HCT116 (cell line): Measurements from ENCODE around the gene HMBS. TPM values are rescaled to one million over a fixed set of nuclear protein-coding genes. Genes with fewer than 3 reads are reported as not detected.

Source experiments
- ATAC-seq: fragments of 200-7000 bp; cut with Tn5 transposase; 2 replicates; pipeline ENCODE4 v1.9.1; 2020; ENCODE audit warnings: mild to moderate bottlenecking, moderate library complexity
- BruUV-seq: library from RNA; stranded (reverse); fragments of 400-500 nt; replicated peaks from 2 replicates; lab custom pipeline; 2021; lab: Mats Ljungman, UMichigan
- CTCF ChIA-PET: fragments of 300-600 bp; sonication (Branson Sonifier 250); formaldehyde crosslinking; loops from one replicate; lab custom pipeline; 2021; ENCODE audit warnings: antibody characterized with exemption; lab: Charles Lee
- POLR2A ChIA-PET: fragments of 300-600, 350-600 bp; sonication (Branson Sonifier 250); formaldehyde crosslinking; loops from one replicate; lab custom pipeline; 2021; ENCODE audit warnings: antibody characterized with exemption; lab: Charles Lee
- RAD21 ChIA-PET, 2 experiments: fragments of 300-600 bp; sonication (Branson Sonifier 250); formaldehyde crosslinking; loops; one replicate each; lab custom pipeline; 2023; ENCODE audit warnings: low total read pairs in 2 of 2; ENCODE audit not compliant: uncharacterized antibody in 2 of 2, unreplicated experiment in 2 of 2, low non-redundant PET in 1 of 2; lab: Charles Lee
- DNase-seq: peaks from one replicate; pipeline ENCODE4 v3.0.0-alpha.2; 2010; ENCODE audit warnings: low read depth, low spot score
- H2AFZ ChIP-seq: fragments of 200-600 bp; shearing (Covaris generic), sonication (generic); 2 replicates; pipeline ENCODE4 v1.6.1; 2017; ENCODE audit warnings: low read depth, mixed run types, mixed read lengths, antibody characterized with exemption, low read length; ENCODE audit not compliant: poor library complexity, severe bottlenecking
- H3K27ac ChIP-seq: 2 replicates; pipeline ENCODE4 v1.5.1; 2012; ENCODE audit warnings: low read depth, low read length
- H3K27me3 ChIP-seq: fragments of 200-600 bp; sonication (generic); 2 replicates; pipeline ENCODE4 v1.6.1; 2016; ENCODE audit warnings: mixed run types, low read length, mixed read lengths; ENCODE audit not compliant: insufficient read depth
- H3K36me3 ChIP-seq, 2 experiments: fragments of 200-500 bp in 1 of 2; fragments of 200-600 bp in 1 of 2; sonication (Bioruptor generic) in 1 of 2; sonication (generic) in 1 of 2; 2 replicates each; pipeline versions ENCODE4 v1.5.1 to v1.6.1; 2014 to 2016; ENCODE audit warnings: low read length in 2 of 2, inconsistent platforms in 1 of 2, mixed read lengths in 1 of 2, mixed run types in 1 of 2; ENCODE audit not compliant: insufficient read depth in 2 of 2, control insufficient read depth in 1 of 2
- H3K4me1 ChIP-seq, 2 experiments: fragments of 200-600 bp in 1 of 2; sonication (generic) in 1 of 2; 2 replicates each; pipeline versions ENCODE4 v1.5.1 to v1.6.1; 2012 to 2017; ENCODE audit warnings: low read length in 2 of 2, inconsistent platforms in 1 of 2, mild to moderate bottlenecking in 1 of 2, mixed read lengths in 1 of 2, mixed run types in 1 of 2, moderate library complexity in 1 of 2; ENCODE audit not compliant: insufficient read depth in 2 of 2, control insufficient read depth in 1 of 2
- H3K4me2 ChIP-seq: fragments of 200-600 bp; sonication (generic); 2 replicates; pipeline ENCODE4 v1.6.1; 2017; ENCODE audit warnings: mixed run types, low read length, mixed read lengths
- H3K4me3 ChIP-seq, 2 experiments: fragments of 200-600 bp in 1 of 2; sonication (generic) in 1 of 2; replicated peaks in 1 of 2; 2 replicates each; pipeline ENCODE4 v1.5.1; 2011 to 2016; ENCODE audit warnings: low read length in 2 of 2, control low read depth in 1 of 2, low read depth in 1 of 2, mild to moderate bottlenecking in 1 of 2, mixed read lengths in 1 of 2, mixed run types in 1 of 2
- H3K79me2 ChIP-seq: fragments of 200-600 bp; sonication (generic); 2 replicates; pipeline ENCODE4 v1.6.1; 2017; ENCODE audit warnings: mild to moderate bottlenecking, mixed run types, low read length, moderate library complexity, mixed read lengths; ENCODE audit not compliant: insufficient read depth
- H3K9ac ChIP-seq: fragments of 200-600 bp; sonication (generic); 2 replicates; pipeline ENCODE4 v1.6.1; 2016; ENCODE audit warnings: low read length, mixed read lengths
- H3K9me2 ChIP-seq: fragments of 200-600 bp; sonication (generic), shearing (Covaris generic); 2 replicates; pipeline ENCODE4 v1.6.1; 2017; ENCODE audit warnings: mixed run types, mild to moderate bottlenecking, moderate library complexity; ENCODE audit not compliant: insufficient read depth
- H3K9me3 ChIP-seq, 2 experiments: fragments of 200-500 bp in 1 of 2; fragments of 200-600 bp in 1 of 2; sonication (Bioruptor generic) in 1 of 2; sonication (generic) in 1 of 2; 2 replicates each; pipeline ENCODE4 v1.6.1; 2014 to 2017; ENCODE audit warnings: low read length in 2 of 2, mixed read lengths in 2 of 2, inconsistent platforms in 1 of 2, low read depth in 1 of 2, mild to moderate bottlenecking in 1 of 2, mixed run types in 1 of 2, moderate library complexity in 1 of 2; ENCODE audit not compliant: control insufficient read depth in 1 of 2, insufficient read depth in 1 of 2
- H4K20me1 ChIP-seq: fragments of 200-600 bp; sonication (generic), shearing (Covaris generic); 2 replicates; pipeline ENCODE4 v1.6.1; 2017; ENCODE audit warnings: mixed run types, mild to moderate bottlenecking, moderate library complexity; ENCODE audit not compliant: insufficient read depth
- EZH2 ChIP-seq: fragments of 200-600 bp; sonication (generic); IDR thresholded peaks from 2 replicates; pipeline ENCODE4 v1.6.1; 2017; ENCODE audit warnings: antibody characterized with exemption, mixed run types
- REST ChIP-seq: IDR thresholded peaks from 2 replicates; pipeline ENCODE4 v1.6.1; 2012; ENCODE audit warnings: low read depth
- SP1 ChIP-seq: IDR thresholded peaks from 2 replicates; pipeline ENCODE4 v1.6.1; 2012; ENCODE audit warnings: low read depth
- TCF7L2 ChIP-seq: IDR thresholded peaks from 2 replicates; pipeline ENCODE4 v1.7.0; 2011; ENCODE audit warnings: borderline replicate concordance, inconsistent platforms; ENCODE audit not compliant: insufficient read depth, insufficient read length; ENCODE audit errors: extremely low read depth
- ZBTB33 ChIP-seq: IDR thresholded peaks from 2 replicates; pipeline ENCODE4 v1.6.1; 2011; ENCODE audit warnings: mild to moderate bottlenecking, low read length, moderate library complexity; ENCODE audit not compliant: insufficient replicate concordance; ENCODE audit errors: extremely low read depth
- intact Hi-C: fragments of 100-400 bp; cut with micrococcal nuclease; formaldehyde crosslinking; loops from 2 replicates; pipeline ENCODE4 v1.10.0; 2022
- total RNA-seq: library from RNA; stranded (reverse); gene quantifications from one replicate; pipeline ENCODE4 v1.2.1, GENCODE V29; 2021; ENCODE audit not compliant: unreplicated experiment

Gene HMBS
- total RNA-seq, 1 experiment from 2014 or later = 69.0 TPM

- intact Hi-C loops = no loop called here
Measured at GRCh38 chr11:119081682-119082260, 2.9 kb upstream of the HMBS start.

More at GRCh38 chr11:119081682-119082260, 2.9 kb upstream of the HMBS start:
- no peak overlapping the region for H3K4me3 ChIP-seq
- RAD21 ChIA-PET = no interaction called here
- TF ChIP-seq EZH2 (no peak), ZBTB33 (no peak), SP1 (no peak), TCF7L2 (no peak), REST (no peak)
- TF ChIP-seq, all 23 proteins: peak for 0
- H3K9me3 ChIP-seq = no peaks in the 10 kb centered on the region
- H3K4me2 ChIP-seq = no peak overlapping the region
- H3K9ac ChIP-seq = no peak overlapping the region
- DNase-seq (no peak), ATAC-seq (no peak)
- H3K27ac ChIP-seq = no peak overlapping the region
- no peak overlapping the region for H2AFZ ChIP-seq
- H4K20me1 ChIP-seq = no peaks in the 10 kb centered on the region
- no peaks in the 10 kb centered on the region for H3K9me2 ChIP-seq
- no peaks in the 10 kb centered on the region for H3K27me3 ChIP-seq
- CTCF ChIA-PET = no interaction called here
- peaks cover 15% of the 10 kb centered on the region for H3K79me2 ChIP-seq
- peaks cover 14 to 23% of the 10 kb centered on the region in 2 experiments for H3K4me1 ChIP-seq
- POLR2A ChIA-PET = interaction anchor here (0.9 kb wide), 1 partner anchor 21 kb away, joined by 3 read pairs; no protein-coding TSS in a partner anchor
- no TSS peak for BruUV-seq
- H3K36me3 ChIP-seq = peaks cover 11 to 18% of the 10 kb centered on the region in 2 experiments; a peak in 3 of 4 replicates
